GM23338 (cell line): Measurements from ENCODE around the gene ZNF740.

Experiments used
- CREB1 ChIP-seq: fragments of 250-450 bp; sonication (Bioruptor Pico); IDR thresholded peaks from 2 replicates; pipeline ENCODE4 v1.5.0; 2020; ENCODE audit warnings: low read depth, mild to moderate bottlenecking, moderate library complexity
- CTCF ChIP-seq, 2 experiments: fragments of 200-600 bp in 1 of 2; sonication (generic) in 1 of 2; conservative IDR thresholded peaks; 2 replicates each; pipeline versions ENCODE4 v1.5.1 to v1.6.1; 2016 to 2017; ENCODE audit warnings: antibody characterized with exemption in 2 of 2, low read depth in 2 of 2, mild to moderate bottlenecking in 2 of 2, moderate library complexity in 1 of 2
- ETS1 ChIP-seq: IDR thresholded peaks from 2 replicates; pipeline ENCODE4 v1.6.1; 2016; ENCODE audit warnings: antibody characterized with exemption
- EZH2 ChIP-seq: fragments of 200-600 bp; sonication (generic); IDR thresholded peaks from one replicate; pipeline ENCODE4 v1.8.0; 2017; ENCODE audit warnings: antibody characterized with exemption, mild to moderate bottlenecking, low read depth; ENCODE audit not compliant: unreplicated experiment
- EZH2phosphoT487 ChIP-seq: fragments of 200-600 bp; sonication (generic); IDR thresholded peaks from one replicate; pipeline ENCODE4 v1.8.1; 2018; ENCODE audit warnings: antibody characterized with exemption; ENCODE audit not compliant: unreplicated experiment
- JUNB ChIP-seq: IDR thresholded peaks from one replicate; pipeline ENCODE4 v1.6.1; 2016; ENCODE audit warnings: antibody characterized with exemption; ENCODE audit not compliant: unreplicated experiment
- POLR2AphosphoS5 ChIP-seq: IDR thresholded peaks from 2 replicates; pipeline ENCODE4 v1.6.1; 2016; ENCODE audit warnings: antibody characterized with exemption, low read depth
- ZNF114 ChIP-seq: fragments of 250-450 bp; sonication (Bioruptor Pico); IDR thresholded peaks from 2 replicates; pipeline ENCODE4 v1.5.0; 2020; ENCODE audit warnings: mild to moderate bottlenecking, moderate library complexity
- ZNF331 ChIP-seq: fragments of 250-450 bp; sonication (Bioruptor Pico); IDR thresholded peaks from 2 replicates; pipeline ENCODE4 v1.5.0; 2020; ENCODE audit warnings: low read depth, mild to moderate bottlenecking, moderate library complexity

- TF ChIP-seq CTCF (conservative IDR thresholded peaks at IDR 0.05; ENCODE audit: low read depth in 2 of 2) (no peak), EZH2 (no peak), JUNB (no peak), POLR2AphosphoS5 (peak; percentile 55; the same call in 1 of the 2 replicates), EZH2phosphoT487 (no peak), CREB1 (CRISPR knock-in tag) (no peak), ZNF114 (CRISPR knock-in tag) (no peak), ETS1 (peak; percentile 39; the same call in 1 of the 2 replicates), ZNF331 (CRISPR knock-in tag) (no peak)
Measured at GRCh38 chr12:53217051-53217930, 36.8 kb downstream of the ZNF740 start.
